Keratinocyte (primary cell): ENCODE data around the gene ZNF678.
"Not testable (repeated sequence)": the region's sequence is repeated elsewhere in the genome, so short reads cannot be mapped to it uniquely, and the experiment has no call there.

Experiments used
- EZH2 ChIP-seq: IDR thresholded peaks from one replicate; pipeline ENCODE4 v1.6.1; 2012; ENCODE audit warnings: inconsistent platforms, mild to moderate bottlenecking, low read length, moderate library complexity
- TF ChIP-seq, protein P1 (sequence below), 3 experiments: IDR thresholded peaks in 1 of 3; conservative IDR thresholded peaks in 1 of 3; optimal IDR thresholded peaks in 1 of 3; 2 replicates in 2 of 3; 3 replicates in 1 of 3; pipeline versions ENCODE3 to v1.5.1; 2011; ENCODE audit warnings: low read length in 3 of 3, mild to moderate bottlenecking in 3 of 3, moderate library complexity in 2 of 3, control low read depth in 1 of 3, inconsistent platforms in 1 of 3; ENCODE audit not compliant: insufficient read depth in 2 of 3; ENCODE audit errors: extremely low read depth in 1 of 3

DNA sequence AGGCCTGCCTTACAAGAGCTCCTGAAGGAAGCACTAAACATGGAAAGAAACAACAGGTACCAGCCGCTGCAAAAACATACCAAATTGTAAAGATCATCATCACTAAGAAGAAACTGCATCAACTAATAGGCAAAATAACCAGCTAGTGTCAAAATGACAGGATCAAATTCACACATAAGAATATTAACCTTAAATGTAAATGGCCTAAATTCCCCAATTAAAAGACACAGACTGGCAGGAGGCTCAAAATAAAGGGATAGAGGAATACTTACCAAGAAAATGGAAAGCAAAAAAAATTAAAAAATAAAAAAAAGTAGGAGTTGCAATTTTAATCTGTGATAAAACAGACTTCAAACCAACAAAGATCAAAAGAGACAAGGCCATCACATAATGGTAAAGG lies 11.5 kb upstream of the ZNF678 start:
- TF ChIP-seq, protein P1, sequence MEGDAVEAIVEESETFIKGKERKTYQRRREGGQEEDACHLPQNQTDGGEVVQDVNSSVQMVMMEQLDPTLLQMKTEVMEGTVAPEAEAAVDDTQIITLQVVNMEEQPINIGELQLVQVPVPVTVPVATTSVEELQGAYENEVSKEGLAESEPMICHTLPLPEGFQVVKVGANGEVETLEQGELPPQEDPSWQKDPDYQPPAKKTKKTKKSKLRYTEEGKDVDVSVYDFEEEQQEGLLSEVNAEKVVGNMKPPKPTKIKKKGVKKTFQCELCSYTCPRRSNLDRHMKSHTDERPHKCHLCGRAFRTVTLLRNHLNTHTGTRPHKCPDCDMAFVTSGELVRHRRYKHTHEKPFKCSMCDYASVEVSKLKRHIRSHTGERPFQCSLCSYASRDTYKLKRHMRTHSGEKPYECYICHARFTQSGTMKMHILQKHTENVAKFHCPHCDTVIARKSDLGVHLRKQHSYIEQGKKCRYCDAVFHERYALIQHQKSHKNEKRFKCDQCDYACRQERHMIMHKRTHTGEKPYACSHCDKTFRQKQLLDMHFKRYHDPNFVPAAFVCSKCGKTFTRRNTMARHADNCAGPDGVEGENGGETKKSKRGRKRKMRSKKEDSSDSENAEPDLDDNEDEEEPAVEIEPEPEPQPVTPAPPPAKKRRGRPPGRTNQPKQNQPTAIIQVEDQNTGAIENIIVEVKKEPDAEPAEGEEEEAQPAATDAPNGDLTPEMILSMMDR (optimal IDR thresholded peaks at IDR 0.05 in 1 of 3, IDR thresholded peaks at IDR 0.05 in 1 of 3, conservative IDR thresholded peaks at IDR 0.05 in 1 of 3; ENCODE audit: extremely low read depth in 1 of 3, insufficient read depth in 2 of 3, low read length in 3 of 3) = not testable (repeated sequence)
- TF ChIP-seq EZH2 = not testable (repeated sequence)
